UCSD-AML1 (cell line): Measurements from ENCODE around the gene IL21R.
"Not testable (repeated sequence)": the region's sequence is repeated elsewhere in the genome, so short reads cannot be mapped to it uniquely, and the experiment has no call there.

Source experiments
- DNase-seq: peaks from one replicate; lab custom pipeline; 2025; ENCODE audit not compliant: unreplicated experiment; lab: John Stamatoyannopoulos, UW

The IL21R gene

DNA sequence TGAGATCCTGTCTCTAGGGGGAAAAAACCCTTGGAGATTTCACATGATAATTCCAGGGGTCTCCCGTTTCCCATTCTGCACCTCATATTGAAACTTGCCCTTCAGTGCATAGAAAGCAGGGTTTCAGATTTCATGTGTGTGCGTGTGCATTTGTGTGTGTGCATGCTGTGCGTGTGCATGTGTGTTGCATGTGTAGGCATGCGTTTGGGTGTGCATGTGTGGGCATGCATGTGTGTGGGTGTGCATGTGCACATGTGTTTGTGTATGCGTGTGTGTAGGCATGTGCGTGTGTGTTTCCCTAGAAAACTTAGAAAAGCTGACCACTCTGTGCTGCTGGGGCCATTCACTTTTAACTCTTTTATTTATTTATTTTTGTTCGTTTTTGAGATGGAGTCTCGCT is 40.0 kb downstream of the IL21R start:
- no peak for DNase-seq

DNA sequence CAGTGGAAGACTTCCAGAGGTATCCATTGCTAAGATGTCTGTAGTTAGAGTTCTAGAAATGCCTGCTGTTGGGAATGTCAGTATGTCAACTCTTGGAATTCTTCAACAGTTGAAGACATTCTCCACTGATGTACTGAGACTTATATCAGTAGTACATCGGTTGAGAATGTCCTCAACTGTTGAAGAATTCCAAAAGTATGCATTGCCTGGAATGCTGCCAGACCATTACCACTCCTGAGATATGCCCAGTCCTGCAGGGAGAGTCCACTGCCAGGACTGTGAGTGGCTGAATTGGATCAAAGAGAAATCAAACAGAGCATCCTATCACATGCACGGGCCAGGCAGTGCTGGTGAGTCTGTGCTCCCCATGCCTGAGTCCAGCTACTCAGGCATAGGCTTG is 42.0 kb downstream of the IL21R start:
- DNase-seq = no peak

DNA sequence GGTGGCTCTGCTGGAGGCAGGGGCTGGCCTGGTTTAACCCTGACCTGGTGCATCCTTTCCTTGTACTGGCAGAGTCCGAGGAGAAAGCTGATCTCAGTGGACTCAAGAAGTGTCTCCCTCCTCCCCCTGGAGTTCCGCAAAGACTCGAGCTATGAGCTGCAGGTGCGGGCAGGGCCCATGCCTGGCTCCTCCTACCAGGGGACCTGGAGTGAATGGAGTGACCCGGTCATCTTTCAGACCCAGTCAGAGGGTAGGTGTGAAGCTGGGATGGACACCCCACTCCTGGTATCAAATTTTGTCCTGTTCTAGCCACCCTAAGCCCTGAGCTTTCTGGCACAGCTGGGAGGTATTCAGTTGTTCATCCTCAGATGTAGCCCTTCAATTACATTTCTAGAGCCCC is 42.5 kb downstream of the IL21R start:
- no peak for DNase-seq

DNA sequence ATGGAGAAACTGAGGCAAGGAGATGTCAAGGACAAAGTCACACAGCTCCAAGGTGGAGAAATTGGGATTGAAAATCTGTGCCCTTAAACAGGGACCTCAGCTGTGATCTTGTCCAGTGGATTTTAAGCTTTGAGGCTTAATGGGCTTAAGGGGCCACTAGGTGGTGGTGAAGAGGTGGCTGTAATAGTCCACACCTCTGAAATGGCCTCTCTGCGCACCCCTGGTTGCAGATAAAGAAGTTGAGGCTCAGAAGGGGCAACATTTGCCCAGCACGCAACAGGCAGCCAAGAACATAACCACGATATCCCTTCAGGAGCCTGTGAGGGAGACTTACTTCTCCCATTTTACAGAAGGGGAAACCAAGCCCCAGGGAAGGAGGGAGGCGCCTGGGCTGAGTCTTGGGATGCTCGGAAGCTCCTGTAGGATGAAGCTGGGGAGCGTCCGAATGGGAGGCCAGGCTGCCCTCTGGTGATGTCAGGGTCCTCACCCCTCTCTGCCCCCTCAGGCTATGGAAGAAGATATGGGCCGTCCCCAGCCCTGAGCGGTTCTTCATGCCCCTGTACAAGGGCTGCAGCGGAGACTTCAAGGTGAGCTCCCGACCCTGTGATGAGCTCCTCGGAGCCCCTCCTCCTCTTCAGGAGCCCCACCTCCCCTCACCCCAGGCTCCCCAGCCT is 43.7 kb downstream of the IL21R start:
- DNase-seq = no peak

DNA sequence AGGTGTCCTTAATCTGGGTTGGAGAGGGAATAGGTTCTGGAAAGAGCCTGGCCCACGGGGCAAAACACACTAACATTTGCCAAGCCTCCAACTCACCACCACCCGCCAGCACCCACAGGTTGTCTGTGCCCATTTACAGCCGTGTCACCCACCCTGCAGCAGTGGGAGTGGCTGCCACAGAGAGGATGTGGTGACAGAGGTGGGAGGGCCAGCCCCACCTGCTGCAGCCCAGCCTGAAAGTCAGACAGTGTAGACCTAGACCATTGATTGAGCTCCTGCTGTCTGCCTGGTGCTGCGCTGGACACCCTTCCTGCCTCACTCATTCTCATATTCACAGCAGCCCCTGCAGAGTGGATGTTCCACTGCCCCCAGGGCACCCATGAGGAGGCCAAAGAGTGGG is 44.7 kb downstream of the IL21R start:
- no peak for DNase-seq

DNA sequence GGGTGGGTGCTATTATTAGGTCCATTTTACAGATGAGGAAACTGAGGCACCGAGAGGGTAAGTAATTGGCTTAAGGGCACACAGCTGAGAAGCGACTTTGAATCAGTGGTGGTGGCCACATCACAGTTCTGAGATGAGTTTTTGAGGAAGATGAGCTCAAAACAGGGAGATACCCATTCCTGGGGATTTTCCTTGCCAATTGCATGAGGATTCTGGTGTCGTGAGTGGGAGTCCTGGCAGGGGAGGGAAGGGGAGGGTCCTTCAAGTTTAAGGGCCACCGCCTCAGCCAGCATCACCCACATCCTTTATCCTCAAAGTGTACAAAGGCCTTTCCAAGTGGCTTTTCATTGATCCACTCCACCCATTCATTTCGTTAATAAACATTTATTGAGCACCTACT is 45.3 kb downstream of the IL21R start:
- no peak for DNase-seq

DNA sequence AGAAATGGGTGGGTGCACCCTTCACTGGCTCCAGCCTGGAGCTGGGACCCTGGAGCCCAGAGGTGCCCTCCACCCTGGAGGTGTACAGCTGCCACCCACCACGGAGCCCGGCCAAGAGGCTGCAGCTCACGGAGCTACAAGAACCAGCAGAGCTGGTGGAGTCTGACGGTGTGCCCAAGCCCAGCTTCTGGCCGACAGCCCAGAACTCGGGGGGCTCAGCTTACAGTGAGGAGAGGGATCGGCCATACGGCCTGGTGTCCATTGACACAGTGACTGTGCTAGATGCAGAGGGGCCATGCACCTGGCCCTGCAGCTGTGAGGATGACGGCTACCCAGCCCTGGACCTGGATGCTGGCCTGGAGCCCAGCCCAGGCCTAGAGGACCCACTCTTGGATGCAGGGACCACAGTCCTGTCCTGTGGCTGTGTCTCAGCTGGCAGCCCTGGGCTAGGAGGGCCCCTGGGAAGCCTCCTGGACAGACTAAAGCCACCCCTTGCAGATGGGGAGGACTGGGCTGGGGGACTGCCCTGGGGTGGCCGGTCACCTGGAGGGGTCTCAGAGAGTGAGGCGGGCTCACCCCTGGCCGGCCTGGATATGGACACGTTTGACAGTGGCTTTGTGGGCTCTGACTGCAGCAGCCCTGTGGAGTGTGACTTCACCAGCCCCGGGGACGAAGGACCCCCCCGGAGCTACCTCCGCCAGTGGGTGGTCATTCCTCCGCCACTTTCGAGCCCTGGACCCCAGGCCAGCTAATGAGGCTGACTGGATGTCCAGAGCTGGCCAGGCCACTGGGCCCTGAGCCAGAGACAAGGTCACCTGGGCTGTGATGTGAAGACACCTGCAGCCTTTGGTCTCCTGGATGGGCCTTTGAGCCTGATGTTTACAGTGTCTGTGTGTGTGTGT is 46.8 kb downstream of the IL21R start:
- no peak for DNase-seq

DNA sequence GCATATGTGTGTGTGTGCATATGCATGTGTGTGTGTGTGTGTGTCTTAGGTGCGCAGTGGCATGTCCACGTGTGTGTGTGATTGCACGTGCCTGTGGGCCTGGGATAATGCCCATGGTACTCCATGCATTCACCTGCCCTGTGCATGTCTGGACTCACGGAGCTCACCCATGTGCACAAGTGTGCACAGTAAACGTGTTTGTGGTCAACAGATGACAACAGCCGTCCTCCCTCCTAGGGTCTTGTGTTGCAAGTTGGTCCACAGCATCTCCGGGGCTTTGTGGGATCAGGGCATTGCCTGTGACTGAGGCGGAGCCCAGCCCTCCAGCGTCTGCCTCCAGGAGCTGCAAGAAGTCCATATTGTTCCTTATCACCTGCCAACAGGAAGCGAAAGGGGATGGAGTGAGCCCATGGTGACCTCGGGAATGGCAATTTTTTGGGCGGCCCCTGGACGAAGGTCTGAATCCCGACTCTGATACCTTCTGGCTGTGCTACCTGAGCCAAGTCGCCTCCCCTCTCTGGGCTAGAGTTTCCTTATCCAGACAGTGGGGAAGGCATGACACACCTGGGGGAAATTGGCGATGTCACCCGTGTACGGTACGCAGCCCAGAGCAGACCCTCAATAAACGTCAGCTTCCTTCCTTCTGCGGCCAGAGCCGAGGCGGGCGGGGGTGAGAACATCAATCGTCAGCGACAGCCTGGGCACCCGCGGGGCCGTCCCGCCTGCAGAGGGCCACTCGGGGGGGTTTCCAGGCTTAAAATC is 47.6 kb downstream of the IL21R start:
- peak; percentile 49 for DNase-seq

DNA sequence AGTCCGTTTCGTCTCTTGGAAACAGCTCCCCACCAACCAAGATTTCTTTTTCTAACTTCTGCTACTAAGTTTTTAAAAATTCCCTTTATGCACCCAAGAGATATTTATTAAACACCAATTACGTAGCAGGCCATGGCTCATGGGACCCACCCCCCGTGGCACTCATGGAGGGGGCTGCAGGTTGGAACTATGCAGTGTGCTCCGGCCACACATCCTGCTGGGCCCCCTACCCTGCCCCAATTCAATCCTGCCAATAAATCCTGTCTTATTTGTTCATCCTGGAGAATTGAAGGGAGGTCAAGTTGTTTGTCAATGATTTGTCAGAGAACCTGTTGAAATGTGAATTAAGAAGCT is 48.2 kb downstream of the IL21R start:
- DNase-seq = no peak

DNA sequence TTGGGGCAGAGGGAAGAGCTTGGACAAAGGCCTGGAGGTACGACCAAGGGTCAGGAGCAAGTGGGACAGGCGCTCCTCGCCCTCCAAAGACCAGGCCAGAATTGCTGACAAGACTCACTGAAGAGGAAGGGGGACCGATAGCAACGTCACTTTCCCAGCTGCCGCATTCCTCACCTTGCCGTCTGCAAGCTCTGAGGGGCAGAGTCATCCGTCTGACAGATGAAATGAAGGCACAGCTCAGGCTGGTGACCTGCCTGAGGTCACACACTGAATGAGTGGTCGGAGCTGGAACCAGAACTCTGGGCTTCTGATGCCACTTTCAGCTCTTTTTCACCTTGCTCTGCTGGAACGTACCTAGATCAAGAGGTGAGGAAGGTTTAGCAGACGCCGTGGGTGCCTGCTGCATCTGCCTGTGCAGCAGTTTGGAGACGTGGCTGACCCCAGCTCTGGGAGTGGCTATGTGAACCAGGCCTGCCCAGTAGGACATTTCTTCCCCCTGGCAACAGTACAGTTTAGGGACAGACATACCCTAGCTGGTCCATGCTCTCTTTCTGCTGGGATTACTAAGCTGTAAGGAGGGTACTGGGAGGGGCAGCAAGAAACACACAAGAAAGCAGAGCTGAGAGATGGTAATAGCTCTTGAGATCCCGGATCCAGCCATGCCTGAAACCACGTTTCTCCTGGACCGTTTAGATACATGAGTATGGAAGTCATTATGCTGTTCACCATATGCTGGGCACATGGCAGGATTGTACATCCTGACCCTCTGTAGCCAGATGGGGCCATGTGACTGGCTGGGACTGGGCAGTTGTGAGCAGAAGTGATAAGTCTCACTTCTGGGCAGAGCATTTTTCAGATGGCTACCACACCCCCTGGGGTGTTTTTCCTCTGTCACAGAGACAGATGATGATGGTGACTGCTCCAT is 50.9 kb downstream of the IL21R start:
- no peak for DNase-seq

DNA sequence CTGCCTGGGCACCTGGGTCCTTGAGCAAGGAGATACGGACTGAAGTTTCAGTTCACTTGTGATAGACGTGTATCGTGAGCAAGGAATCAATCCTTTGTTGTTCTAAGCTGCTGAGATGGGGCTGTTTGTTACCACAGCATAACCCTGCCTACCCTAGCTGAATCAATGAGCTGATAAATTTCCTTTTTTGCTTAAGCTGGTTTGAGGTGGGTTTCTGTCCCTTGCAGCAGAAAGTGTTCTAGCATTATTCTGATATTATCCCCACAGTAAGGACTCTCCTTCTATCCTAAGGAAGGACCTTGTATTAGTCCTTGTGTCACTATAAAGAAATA is 51.5 kb downstream of the IL21R start:
- no peak for DNase-seq

DNA sequence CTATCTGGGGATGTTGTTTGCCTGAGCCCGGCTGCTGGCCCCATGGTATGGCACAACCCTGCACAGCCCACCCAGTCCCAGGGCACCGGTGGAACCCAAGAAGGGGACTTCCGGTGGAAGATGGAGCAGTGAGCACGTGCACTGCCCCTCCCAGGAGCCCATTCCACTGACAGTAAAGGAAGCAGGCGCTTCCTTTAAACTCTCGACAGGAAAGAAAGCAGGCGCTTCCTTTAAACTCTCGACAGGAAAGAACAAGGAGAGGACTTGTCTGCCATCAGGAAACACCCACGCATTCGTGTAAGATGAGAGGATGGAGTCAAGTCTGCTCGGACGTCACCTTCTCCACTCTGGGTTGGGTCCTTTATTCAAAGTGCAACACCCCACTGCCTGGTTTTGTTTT is 53.7 kb downstream of the IL21R start:
- DNase-seq = peak; percentile 66

DNA sequence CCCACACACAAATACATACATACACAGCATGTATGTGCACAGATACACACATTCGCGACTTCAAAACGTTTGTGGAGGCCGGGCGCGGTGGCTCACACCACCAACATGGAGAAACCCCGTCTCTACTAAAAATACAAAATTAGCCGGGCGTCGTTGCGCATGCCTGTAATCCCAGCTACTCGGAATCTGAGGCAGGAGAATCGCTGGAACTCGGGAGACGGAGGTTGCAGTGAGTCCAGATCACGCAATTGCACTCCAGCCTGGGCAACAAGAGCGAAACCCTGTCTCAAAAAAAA is 55.6 kb downstream of the IL21R start:
- not testable (repeated sequence) for DNase-seq

DNA sequence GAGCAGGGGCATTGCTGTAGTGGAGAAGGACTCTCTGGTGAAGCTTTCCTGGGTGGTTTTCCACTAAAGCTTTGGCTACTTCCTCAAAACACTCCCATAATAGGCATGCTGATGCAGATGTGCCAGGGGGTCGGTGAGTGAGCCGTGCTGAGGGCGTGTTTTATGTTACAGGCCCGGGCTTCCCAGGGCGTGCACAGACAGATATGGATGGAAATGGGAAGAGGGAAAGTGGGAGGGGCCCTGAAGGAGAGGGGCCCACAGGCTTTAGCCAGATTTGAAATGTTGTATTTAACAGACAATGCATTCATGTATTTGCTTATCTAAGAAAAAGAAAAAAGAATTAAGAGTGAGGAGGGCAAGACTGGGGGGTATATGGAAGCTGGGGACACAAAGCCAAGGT is 56.3 kb downstream of the IL21R start:
- peak; percentile 36 for DNase-seq

DNA sequence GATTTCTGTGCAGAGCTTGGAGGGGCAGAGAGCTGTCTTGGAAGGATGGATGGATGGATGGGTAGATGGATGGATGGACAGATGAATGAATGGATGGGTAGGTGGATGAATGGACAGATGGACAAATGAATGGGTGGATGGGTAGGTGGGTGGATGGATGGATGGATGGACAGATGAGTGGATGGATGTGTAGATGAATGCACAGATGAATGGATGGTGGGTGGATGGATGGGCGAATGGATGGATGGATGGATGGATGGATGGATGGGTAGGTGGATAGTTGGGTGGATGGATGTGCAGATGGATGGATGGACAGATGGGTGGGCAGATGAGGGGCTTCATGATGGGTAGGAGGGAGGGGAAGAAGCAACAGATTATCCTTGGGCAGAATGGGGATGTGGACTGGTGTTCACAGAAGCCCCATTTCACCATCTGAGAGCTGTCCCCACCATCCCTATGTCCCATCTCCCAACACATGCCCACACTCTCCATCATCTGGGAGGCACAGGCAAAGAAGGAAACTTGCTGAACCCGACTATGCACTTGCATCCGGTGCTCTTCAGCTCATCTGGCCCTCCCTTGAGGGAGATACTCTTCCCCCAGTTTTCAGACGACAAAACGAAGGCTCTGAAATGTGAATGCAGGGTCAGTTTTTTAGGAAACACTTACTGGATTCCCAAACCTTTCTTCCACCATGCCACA is 57.2 kb downstream of the IL21R start:
- no peak for DNase-seq

DNA sequence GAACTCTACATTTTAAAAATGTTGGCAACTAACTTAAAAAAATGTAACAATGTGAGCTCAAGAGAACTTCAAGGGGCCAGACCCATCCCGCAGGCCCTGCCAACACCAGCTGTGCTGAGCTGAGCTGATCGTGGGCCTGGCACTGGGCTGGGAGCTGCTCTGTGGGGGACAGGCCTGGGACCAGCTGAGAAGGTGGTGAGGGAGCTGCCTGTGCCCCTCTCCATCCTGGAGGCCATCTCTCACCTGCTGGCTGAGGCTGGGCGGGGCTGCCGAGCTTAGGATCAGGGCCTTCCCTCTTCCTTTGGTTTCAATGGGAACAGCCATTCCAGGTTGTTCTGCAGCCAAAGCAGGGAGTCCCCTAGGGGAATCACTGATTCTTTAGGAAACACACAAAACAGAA is 58.2 kb downstream of the IL21R start:
- no peak for DNase-seq

DNA sequence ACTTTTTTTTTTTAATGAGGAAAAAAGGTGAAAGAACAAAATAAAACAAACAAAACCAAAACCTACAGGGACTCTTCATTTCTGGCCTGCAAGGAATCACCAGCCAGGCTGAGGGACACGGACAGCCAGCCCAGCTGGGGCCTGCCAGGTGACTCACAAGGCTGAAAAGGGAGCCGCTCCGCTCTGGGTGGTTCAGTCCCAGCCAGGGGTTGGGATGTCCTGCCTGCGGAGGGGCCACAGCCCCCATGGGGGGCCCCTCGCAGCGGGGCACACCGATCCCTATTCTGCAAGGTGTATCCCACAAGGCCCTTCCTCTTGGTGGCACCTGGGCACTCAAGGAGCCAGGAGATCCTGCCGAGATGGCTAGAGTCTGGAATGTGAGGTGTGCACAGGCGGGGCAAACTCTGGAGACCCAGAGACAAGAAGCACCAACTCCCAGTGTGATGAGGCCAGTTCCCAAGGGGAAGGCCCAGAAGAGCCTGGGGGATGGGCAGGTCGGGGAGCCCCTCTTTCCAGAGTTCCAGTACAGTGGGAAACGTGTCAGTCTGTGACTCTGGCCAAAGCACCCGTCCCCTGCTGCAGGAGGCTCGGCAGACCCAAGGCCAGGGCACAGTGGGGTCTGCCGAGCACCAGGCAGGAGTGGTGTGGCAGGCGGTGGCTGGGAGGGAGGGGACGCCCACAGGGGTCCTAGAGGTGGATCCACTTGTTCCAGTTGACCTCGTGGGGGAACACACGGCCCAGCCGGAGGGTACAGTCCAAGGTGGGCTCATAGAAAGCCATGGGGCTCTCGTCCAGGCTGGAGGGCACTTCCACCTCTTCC is 58.9 kb downstream of the IL21R start:
- DNase-seq = no peak

DNA sequence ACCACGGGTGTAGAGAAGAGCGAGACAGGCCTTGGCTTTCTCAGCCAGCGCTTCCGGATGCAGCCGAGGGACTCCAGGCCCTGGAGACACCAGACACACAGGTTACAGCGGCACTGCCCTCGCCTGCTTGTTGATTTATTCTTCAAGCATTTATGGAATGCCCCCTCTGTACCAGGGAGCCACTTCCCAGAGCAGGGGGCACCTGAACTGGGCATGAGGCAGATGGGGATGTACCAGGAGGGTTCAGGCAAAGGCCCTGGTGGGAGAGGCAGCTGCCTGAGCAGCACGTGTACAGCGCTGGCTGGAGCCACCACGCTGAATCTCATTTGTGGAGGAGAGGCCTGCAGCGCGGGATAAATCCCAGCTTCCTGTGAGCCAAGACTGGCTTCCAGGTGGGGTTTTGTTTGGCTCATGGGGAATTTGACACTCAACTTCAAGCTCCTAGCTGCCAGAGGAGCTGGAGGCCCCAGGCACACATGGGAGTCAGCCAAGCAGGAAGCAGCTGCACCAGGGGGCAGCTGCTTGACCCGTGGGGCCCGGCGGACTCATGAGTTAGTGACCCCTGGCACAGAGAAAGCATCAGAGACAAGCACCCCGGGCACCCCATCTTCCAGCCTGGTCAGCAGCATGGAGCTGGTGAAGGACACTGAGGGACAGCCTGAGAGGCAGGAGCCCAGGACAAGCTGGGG is 59.7 kb downstream of the IL21R start:
- DNase-seq = no peak

DNA sequence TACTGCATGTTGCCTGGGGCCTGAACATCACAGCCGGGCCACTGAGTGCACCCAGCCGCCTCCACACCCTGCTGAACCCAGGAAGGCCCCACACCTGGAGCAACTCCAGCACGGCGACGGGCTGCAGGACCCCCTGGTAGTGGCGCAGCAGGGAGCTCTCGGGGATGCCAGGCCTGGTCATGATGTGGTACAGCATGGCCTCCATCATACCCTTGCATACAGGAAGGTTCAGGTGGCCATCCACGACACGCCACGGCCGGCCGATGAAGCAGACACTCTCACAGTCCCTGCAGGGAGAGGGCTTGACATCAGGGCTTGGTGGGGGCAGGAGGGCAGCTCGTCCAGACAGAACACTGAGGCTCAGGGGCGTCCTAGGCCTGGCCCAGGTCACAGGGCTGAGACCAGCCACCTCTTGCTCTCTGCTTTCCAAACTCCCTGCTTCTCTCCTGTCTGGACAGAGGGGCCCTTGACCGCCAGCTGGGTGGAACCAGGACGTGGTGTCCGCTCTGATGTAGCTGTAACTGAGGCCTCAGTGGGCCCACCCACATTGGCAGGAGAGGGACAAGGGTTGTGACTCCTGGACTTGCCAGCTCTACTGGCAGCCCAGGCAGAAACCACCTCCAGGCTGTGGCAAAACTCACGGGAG is 60.3 kb downstream of the IL21R start:
- DNase-seq = no peak
